Measurements from ENCODE around the gene MKNK1.
"Not testable (repeated sequence)": the region's sequence is repeated elsewhere in the genome, so short reads cannot be mapped to it uniquely, and the experiment has no call there.

The MKNK1 gene

DNA sequence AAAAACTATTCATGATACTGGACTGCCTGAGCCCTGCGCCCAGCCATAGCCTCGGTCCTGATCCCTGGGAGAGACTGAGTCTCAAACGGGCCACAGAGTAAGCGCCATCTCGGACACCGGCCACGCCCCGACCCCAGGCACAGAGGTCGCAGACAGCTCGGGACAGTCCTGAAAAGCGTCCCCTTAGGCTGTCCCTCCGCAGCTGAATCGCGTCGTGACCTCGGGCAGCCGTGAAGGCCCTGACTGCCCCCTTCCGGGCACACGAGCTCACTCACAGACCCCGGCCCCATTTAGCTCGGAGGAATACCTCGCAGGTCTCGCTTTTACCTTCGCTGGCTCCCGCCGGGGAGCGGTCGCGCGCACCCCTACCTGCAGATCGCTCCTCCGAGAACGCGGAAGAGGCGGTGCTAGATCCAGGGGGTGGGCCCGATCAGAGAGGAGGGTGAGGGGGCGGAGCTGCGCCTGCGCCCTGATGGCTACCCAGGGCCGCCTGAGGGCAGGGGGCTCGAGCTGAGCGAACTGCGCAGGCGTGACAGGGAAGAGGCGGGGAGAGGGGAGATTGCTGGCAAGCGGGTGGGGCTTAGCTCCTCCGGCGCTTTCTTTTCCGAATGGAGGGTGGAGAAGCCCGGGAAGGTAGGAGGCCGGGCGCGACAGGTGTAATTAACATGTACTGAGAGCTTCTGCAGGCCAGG lies at the start of gene MKNK1:
TSS of gene MKNK1 (minus strand) at position 411 of the 692 bp plus-strand sequence. CDS start 20,941 bp downstream, outside the sequence.
- H3K27ac ChIP-seq (ENCODE audit: low read depth in 2 of 2, low read length in 2 of 2) = peak within 1 kb of the TSS; percentile 82 to 84
- H3K4me3 ChIP-seq (ENCODE audit: low read length in 2 of 2) = peak within 1 kb of the TSS; percentile 94 to 98
- peaks cover 11 to 13% of the 10 kb centered on the region in 2 donors for H3K36me3 ChIP-seq (ENCODE audit: control insufficient read depth in 2 of 2, insufficient read depth in 2 of 2, low read length in 2 of 2)
- no peaks in the 10 kb centered on the region for H3K27me3 ChIP-seq (ENCODE audit: control insufficient read depth in 2 of 2, insufficient read depth in 2 of 2, low read length in 2 of 2)
- peaks cover 12 to 19% of the 10 kb centered on the region in 2 donors for H3K4me1 ChIP-seq (ENCODE audit: control insufficient read depth in 2 of 2, insufficient read depth in 2 of 2, low read length in 2 of 2)
- no peaks in the 10 kb centered on the region for H3K9me3 ChIP-seq (ENCODE audit: control insufficient read depth in 2 of 2, low read length in 2 of 2)
- H3K9ac ChIP-seq (ENCODE audit: low read depth in 1 of 2, low read length in 2 of 2) = peak within 1 kb of the TSS; percentile 94 to 98

DNA sequence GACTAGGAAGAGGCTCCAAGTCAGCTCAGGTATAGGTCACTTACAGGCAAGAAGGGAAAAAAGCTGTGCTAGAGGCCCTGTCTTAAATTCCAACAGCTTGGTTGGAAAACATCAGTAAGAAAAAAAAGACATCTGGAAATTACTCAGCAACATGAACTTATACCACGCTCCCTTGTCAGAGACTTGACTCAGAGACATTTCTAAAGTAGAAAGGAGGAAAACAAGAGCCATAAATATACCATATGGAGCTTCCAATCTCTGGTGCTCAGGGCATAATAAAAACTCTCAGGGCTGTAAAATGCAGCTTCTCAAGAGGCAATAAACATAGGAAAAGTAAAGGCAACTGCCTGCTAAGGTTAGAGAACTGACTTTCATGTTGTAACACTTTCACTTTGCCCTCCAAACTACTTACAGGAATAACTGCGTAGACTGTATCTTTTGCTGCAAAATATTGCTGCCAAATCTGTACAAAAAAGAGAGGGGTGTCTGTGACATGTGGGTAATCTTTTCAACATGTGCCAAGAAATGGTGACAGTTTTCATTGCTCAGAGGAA lies 49.4 kb upstream of the MKNK1 start:
- peak overlapping the region; percentile 42 to 47 for H3K9ac ChIP-seq (ENCODE audit: low read depth in 1 of 2, low read length in 2 of 2)
- H3K27me3 ChIP-seq (ENCODE audit: control insufficient read depth in 2 of 2, insufficient read depth in 2 of 2, low read length in 2 of 2) = no peaks in the 10 kb centered on the region
- no peaks in the 10 kb centered on the region for H3K9me3 ChIP-seq (ENCODE audit: control insufficient read depth in 2 of 2, low read length in 2 of 2)
- H3K27ac ChIP-seq (ENCODE audit: low read depth in 2 of 2, low read length in 2 of 2) = peak overlapping the region; percentile 75 to 81
- peaks cover 7 to 10% of the 10 kb centered on the region in 2 donors for H3K4me1 ChIP-seq (ENCODE audit: control insufficient read depth in 2 of 2, insufficient read depth in 2 of 2, low read length in 2 of 2)
- peak overlapping the region; percentile 56 to 65 for H3K4me3 ChIP-seq (ENCODE audit: low read length in 2 of 2)
- peaks cover 26 to 34% of the 10 kb centered on the region in 2 donors for H3K36me3 ChIP-seq (ENCODE audit: control insufficient read depth in 2 of 2, insufficient read depth in 2 of 2, low read length in 2 of 2)

DNA sequence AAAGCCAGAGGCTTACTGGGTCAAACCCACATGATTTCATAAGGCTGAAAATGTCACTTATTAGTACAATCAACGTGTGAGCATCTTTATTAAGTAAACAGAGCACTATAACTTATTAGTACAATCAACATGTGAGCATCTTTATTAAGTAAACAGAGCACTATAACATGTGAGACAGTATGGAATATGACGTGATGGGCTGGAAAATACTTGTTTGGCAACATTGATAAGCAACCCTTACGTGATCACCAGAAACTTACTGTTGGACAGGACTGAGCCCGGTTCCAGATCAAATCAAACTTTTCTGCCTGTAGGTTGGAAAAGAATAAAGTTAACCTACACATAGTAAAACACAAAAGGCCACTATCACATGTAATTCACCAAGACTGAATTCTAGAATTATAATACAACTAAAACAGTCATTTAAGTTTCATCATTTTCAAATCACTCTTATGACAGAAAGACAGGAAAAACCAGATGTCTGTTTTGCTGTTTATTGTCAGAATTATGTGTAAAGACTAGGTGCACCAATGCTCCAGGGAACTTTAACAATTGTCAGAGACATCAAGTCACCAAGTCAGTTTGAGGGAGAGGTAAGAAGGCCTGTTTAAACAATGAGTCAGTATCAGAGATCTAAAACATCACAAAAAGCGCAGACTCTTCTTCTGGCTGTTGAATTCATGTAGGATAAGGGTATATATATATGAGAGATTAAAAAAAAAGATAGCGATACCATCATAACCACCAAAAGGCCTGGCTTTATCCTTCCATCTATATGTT lies 48.4 kb upstream of the MKNK1 start:
- Histone ChIP-seq H3K36me3 (ENCODE audit: control insufficient read depth in 2 of 2, insufficient read depth in 2 of 2, low read length in 2 of 2) (peaks cover 17 to 26% of the 10 kb centered on the region in 2 donors), H3K4me3 (ENCODE audit: low read length in 2 of 2) (no peak overlapping the region), H3K27ac (ENCODE audit: low read depth in 2 of 2, low read length in 2 of 2) (peak overlapping the region; percentile 62 to 81), H3K9ac (ENCODE audit: low read depth in 1 of 2, low read length in 2 of 2) (no peak overlapping the region), H3K4me1 (ENCODE audit: control insufficient read depth in 2 of 2, insufficient read depth in 2 of 2, low read length in 2 of 2) (peaks cover 7 to 10% of the 10 kb centered on the region in 2 donors), H3K9me3 (ENCODE audit: control insufficient read depth in 2 of 2, low read length in 2 of 2) (no peaks in the 10 kb centered on the region), H3K27me3 (ENCODE audit: control insufficient read depth in 2 of 2, insufficient read depth in 2 of 2, low read length in 2 of 2) (no peaks in the 10 kb centered on the region)

DNA sequence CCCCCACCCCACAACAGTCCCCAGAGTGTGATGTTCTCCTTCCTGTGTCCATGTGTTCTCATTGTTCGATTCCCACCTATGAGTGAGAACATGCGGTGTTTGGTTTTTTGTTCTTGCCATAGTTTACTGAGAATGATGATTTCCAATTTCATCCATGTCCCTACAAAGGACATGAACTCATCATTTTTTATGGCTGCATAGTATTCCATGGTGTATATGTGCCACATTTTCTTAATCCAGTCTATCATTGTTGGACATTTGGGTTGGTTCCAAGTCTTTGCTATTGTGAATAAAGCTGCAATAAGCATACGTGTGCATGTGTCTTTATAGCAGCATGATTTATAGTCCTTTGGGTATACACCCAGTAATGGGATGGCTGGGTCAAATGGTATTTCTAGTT lies 47.1 kb upstream of the MKNK1 start:
- Histone ChIP-seq H3K4me1 (ENCODE audit: control insufficient read depth in 2 of 2, insufficient read depth in 2 of 2, low read length in 2 of 2) (peaks cover 7 to 10% of the 10 kb centered on the region in 2 donors), H3K36me3 (ENCODE audit: control insufficient read depth in 2 of 2, insufficient read depth in 2 of 2, low read length in 2 of 2) (peaks cover 16 to 20% of the 10 kb centered on the region in 2 donors)
- not testable (repeated sequence) for H3K9ac ChIP-seq (ENCODE audit: low read depth in 1 of 2, low read length in 2 of 2); H3K27me3 ChIP-seq (ENCODE audit: control insufficient read depth in 2 of 2, insufficient read depth in 2 of 2, low read length in 2 of 2); H3K9me3 ChIP-seq (ENCODE audit: control insufficient read depth in 2 of 2, low read length in 2 of 2); H3K4me3 ChIP-seq (ENCODE audit: low read length in 2 of 2); H3K27ac ChIP-seq (ENCODE audit: low read depth in 2 of 2, low read length in 2 of 2)

DNA sequence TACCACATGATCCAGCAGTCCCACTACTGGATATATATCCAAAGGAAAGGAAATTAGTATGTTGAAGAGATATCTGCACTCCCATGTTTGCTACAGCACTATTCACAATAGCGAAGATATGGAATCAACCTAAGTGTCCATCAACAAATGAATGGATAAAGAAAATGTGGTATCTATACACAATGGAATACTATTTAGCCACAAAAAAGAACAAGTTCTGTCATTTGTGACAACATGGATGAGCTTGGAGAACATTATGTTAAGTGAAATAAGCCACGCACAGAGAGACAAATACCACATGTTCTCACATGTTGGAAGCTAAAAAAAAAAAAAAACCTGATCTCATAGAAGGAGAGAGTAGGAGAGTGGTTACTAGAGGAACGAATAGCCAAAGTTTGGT lies 46.4 kb upstream of the MKNK1 start:
- H3K4me1 ChIP-seq (ENCODE audit: control insufficient read depth in 2 of 2, insufficient read depth in 2 of 2, low read length in 2 of 2) = peaks cover 7 to 10% of the 10 kb centered on the region in 2 donors
- H3K9ac ChIP-seq (ENCODE audit: low read depth in 1 of 2, low read length in 2 of 2) = no peak overlapping the region
- peaks cover 12 to 15% of the 10 kb centered on the region in 2 donors for H3K36me3 ChIP-seq (ENCODE audit: control insufficient read depth in 2 of 2, insufficient read depth in 2 of 2, low read length in 2 of 2)
- no peaks in the 10 kb centered on the region for H3K27me3 ChIP-seq (ENCODE audit: control insufficient read depth in 2 of 2, insufficient read depth in 2 of 2, low read length in 2 of 2)
- no peak overlapping the region for H3K4me3 ChIP-seq (ENCODE audit: low read length in 2 of 2)
- no peak overlapping the region for H3K27ac ChIP-seq (ENCODE audit: low read depth in 2 of 2, low read length in 2 of 2)
- H3K9me3 ChIP-seq (ENCODE audit: control insufficient read depth in 2 of 2, low read length in 2 of 2) = no peaks in the 10 kb centered on the region

DNA sequence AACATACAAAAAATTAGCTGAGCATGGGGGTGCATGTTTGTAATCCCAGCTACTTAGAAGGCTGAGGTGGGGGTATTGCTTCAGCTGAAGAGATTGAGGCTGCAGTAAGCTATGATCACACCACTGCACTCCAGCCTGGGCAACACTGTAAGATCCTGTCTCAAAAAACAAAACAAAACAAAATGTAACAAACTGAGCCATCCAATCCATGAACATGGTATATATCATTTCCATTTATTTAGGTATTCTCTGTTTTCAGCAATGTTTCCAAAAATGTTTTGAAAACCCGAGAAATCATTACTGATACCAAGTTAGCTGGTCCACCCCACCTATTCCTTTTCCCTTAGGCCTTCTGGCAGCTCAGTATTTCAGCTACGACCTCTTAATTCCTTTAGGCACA lies 45.7 kb upstream of the MKNK1 start:
- Histone ChIP-seq H3K9me3 (ENCODE audit: control insufficient read depth in 2 of 2, low read length in 2 of 2) (no peaks in the 10 kb centered on the region), H3K36me3 (ENCODE audit: control insufficient read depth in 2 of 2, insufficient read depth in 2 of 2, low read length in 2 of 2) (peaks cover 8 to 15% of the 10 kb centered on the region in 2 donors), H3K4me3 (ENCODE audit: low read length in 2 of 2) (no peak overlapping the region), H3K4me1 (ENCODE audit: control insufficient read depth in 2 of 2, insufficient read depth in 2 of 2, low read length in 2 of 2) (peaks cover 7 to 10% of the 10 kb centered on the region in 2 donors), H3K9ac (ENCODE audit: low read depth in 1 of 2, low read length in 2 of 2) (no peak overlapping the region), H3K27ac (ENCODE audit: low read depth in 2 of 2, low read length in 2 of 2) (no peak overlapping the region), H3K27me3 (ENCODE audit: control insufficient read depth in 2 of 2, insufficient read depth in 2 of 2, low read length in 2 of 2) (no peaks in the 10 kb centered on the region)

DNA sequence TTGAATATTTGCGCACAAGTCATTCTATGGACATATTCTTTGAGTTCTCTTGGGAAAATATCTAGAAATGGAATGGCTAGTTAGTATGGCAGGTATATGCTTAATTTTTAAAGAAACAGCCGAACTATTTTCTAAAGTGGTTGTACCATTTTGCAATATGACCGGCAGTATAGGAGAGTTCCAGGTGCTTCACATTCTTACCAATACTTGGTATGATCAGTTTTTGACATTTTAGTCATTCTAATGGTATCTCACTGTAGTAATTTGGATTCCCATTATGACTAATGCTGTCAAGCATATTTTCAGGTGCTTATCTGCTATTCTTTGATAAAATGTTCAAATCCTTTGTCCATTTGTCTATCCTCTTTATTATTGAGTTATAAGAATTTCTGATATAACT lies 43.5 kb upstream of the MKNK1 start:
- H3K36me3 ChIP-seq (ENCODE audit: control insufficient read depth in 2 of 2, insufficient read depth in 2 of 2, low read length in 2 of 2) = peaks cover 7 to 12% of the 10 kb centered on the region in 2 donors
- H3K27me3 ChIP-seq (ENCODE audit: control insufficient read depth in 2 of 2, insufficient read depth in 2 of 2, low read length in 2 of 2) = no peaks in the 10 kb centered on the region
- no peak overlapping the region for H3K9ac ChIP-seq (ENCODE audit: low read depth in 1 of 2, low read length in 2 of 2)
- no peaks in the 10 kb centered on the region for H3K9me3 ChIP-seq (ENCODE audit: control insufficient read depth in 2 of 2, low read length in 2 of 2)
- no peak overlapping the region for H3K27ac ChIP-seq (ENCODE audit: low read depth in 2 of 2, low read length in 2 of 2)
- H3K4me3 ChIP-seq (ENCODE audit: low read length in 2 of 2) = no peak overlapping the region
- peaks cover 8 to 9% of the 10 kb centered on the region in 2 donors for H3K4me1 ChIP-seq (ENCODE audit: control insufficient read depth in 2 of 2, insufficient read depth in 2 of 2, low read length in 2 of 2)

DNA sequence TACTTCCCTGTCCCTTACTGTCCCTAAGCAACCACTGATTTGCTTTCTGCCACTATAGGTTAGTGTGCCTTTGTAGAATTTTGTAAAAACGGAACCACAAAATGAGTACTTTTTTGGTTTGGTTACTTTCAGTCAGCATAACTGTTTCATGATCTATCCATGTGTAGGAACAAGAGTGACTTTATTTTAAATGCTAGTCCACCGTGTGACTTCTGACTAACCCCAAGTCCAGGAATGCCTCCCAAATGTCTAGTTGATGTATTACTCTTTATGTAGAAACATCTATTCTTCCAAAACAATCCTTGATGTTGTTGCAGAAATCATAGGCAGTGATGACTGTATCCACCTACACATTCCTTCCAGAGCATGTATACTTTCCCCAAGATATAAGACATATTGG lies 42.8 kb upstream of the MKNK1 start:
- H3K27ac ChIP-seq (ENCODE audit: low read depth in 2 of 2, low read length in 2 of 2) = no peak overlapping the region
- no peaks in the 10 kb centered on the region for H3K9me3 ChIP-seq (ENCODE audit: control insufficient read depth in 2 of 2, low read length in 2 of 2)
- H3K27me3 ChIP-seq (ENCODE audit: control insufficient read depth in 2 of 2, insufficient read depth in 2 of 2, low read length in 2 of 2) = no peaks in the 10 kb centered on the region
- no peak overlapping the region for H3K4me3 ChIP-seq (ENCODE audit: low read length in 2 of 2)
- no peak overlapping the region for H3K9ac ChIP-seq (ENCODE audit: low read depth in 1 of 2, low read length in 2 of 2)
- H3K36me3 ChIP-seq (ENCODE audit: control insufficient read depth in 2 of 2, insufficient read depth in 2 of 2, low read length in 2 of 2) = peaks cover 10 to 15% of the 10 kb centered on the region in 2 donors
- peaks cover 7 to 8% of the 10 kb centered on the region in 2 donors for H3K4me1 ChIP-seq (ENCODE audit: control insufficient read depth in 2 of 2, insufficient read depth in 2 of 2, low read length in 2 of 2)

DNA sequence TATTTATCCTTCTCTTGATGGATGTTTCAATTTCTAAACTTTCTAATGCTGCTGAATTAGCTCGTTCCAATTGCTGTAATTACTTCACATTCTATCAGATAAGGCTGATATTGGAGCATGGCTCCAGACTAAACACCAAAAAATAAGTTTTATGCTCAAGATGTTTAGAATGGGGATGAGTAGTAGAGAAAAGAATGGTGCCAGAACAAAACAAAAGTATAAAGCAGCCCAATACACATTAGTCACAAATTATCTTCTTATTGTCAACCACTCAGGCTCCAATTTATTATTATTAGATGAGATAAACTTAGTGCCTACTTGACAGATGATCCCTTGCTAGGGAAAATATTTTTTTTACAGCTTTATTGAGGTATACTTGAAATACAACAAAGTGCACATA lies 42.3 kb upstream of the MKNK1 start:
- Histone ChIP-seq H3K9ac (ENCODE audit: low read depth in 1 of 2, low read length in 2 of 2) (no peak overlapping the region), H3K27me3 (ENCODE audit: control insufficient read depth in 2 of 2, insufficient read depth in 2 of 2, low read length in 2 of 2) (no peaks in the 10 kb centered on the region), H3K9me3 (ENCODE audit: control insufficient read depth in 2 of 2, low read length in 2 of 2) (no peaks in the 10 kb centered on the region), H3K4me1 (ENCODE audit: control insufficient read depth in 2 of 2, insufficient read depth in 2 of 2, low read length in 2 of 2) (peaks cover 7 to 8% of the 10 kb centered on the region in 2 donors), H3K36me3 (ENCODE audit: control insufficient read depth in 2 of 2, insufficient read depth in 2 of 2, low read length in 2 of 2) (peaks cover 10 to 16% of the 10 kb centered on the region in 2 donors), H3K27ac (ENCODE audit: low read depth in 2 of 2, low read length in 2 of 2) (no peak overlapping the region), H3K4me3 (ENCODE audit: low read length in 2 of 2) (no peak overlapping the region)

DNA sequence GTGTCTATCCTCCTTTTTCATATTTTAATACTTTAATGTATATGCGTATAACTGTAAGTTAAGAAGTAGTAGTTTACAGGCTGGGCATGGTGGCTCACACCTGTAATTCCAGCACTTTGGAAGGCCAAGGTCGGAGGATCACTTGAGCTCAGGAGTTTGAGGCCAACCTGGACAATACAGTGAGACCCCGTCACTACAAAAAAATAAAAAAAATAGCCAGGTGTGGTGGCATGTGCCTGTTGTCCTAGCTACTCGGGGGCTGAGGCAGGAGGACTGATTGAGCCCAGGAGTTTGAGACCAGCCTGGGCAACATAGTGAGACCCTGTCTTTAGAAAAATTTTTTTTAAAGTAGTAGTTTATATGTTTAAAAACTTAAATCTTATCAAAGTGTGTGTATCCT lies 41.7 kb upstream of the MKNK1 start:
- Histone ChIP-seq H3K36me3 (ENCODE audit: control insufficient read depth in 2 of 2, insufficient read depth in 2 of 2, low read length in 2 of 2) (peaks cover 10 to 16% of the 10 kb centered on the region in 2 donors), H3K27ac (ENCODE audit: low read depth in 2 of 2, low read length in 2 of 2) (no peak overlapping the region), H3K9me3 (ENCODE audit: control insufficient read depth in 2 of 2, low read length in 2 of 2) (no peaks in the 10 kb centered on the region), H3K4me1 (ENCODE audit: control insufficient read depth in 2 of 2, insufficient read depth in 2 of 2, low read length in 2 of 2) (peaks cover 7 to 8% of the 10 kb centered on the region in 2 donors), H3K9ac (ENCODE audit: low read depth in 1 of 2, low read length in 2 of 2) (no peak overlapping the region), H3K27me3 (ENCODE audit: control insufficient read depth in 2 of 2, insufficient read depth in 2 of 2, low read length in 2 of 2) (no peaks in the 10 kb centered on the region), H3K4me3 (ENCODE audit: low read length in 2 of 2) (no peak overlapping the region)
